AG04450 (cell line): ENCODE measurements around the gene SMPX. TPM values are rescaled to one million over a fixed set of nuclear protein-coding genes. Genes with fewer than 3 reads are reported as not detected.

Experiments
- CTCF ChIA-PET: fragments of 300-600, 350-600 bp; formaldehyde crosslinking; extraction: SDS; loops from one replicate; lab custom pipeline; 2022; ENCODE audit warnings: antibody characterized with exemption, inconsistent platforms; lab: Charles Lee
- POLR2A ChIA-PET: fragments of 350-600 bp; formaldehyde crosslinking; extraction: SDS; loops from one replicate; lab custom pipeline; 2021; ENCODE audit warnings: antibody characterized with exemption, inconsistent platforms; lab: Yijun Ruan, JAX
- DNase-seq: peaks from one replicate; pipeline ENCODE4 v3.0.0-alpha.2; 2011; ENCODE audit warnings: low read depth, low spot score
- H3K27ac ChIP-seq: one replicate; pipeline ENCODE4 v1.5.1; 2012; ENCODE audit warnings: low read depth, low read length, control low read depth
- H3K27me3 ChIP-seq: one replicate; pipeline ENCODE4 v1.6.0; 2012; ENCODE audit warnings: low read length; ENCODE audit not compliant: control insufficient read depth, insufficient read depth
- H3K4me3 ChIP-seq: 2 replicates; pipeline ENCODE4 v1.5.1; 2011; ENCODE audit warnings: mild to moderate bottlenecking, low read depth, low read length, control low read depth
- H3K9me3 ChIP-seq: 2 replicates; pipeline ENCODE4 v1.5.1; 2012; ENCODE audit warnings: low read length; ENCODE audit not compliant: control insufficient read depth, insufficient read depth
- CTCF ChIP-seq: IDR thresholded peaks from 2 replicates; pipeline ENCODE4 v1.5.1; 2011; ENCODE audit warnings: low read depth, low read length, control low read depth, inconsistent platforms
- polyA plus RNA-seq: library from polyadenylated mRNA; depleted of rRNA; stranded (reverse); fragments of >200 nt; gene quantifications from 2 replicates; pipeline ENCODE4 v1.2.3, GENCODE V29; 2011

Gene SMPX
- polyA plus RNA-seq, 1 experiment: not detected

GRCh38 chrX:21799767-21800166 lies 41.9 kb upstream of the SMPX start:
- no peak overlapping the region for H3K27ac ChIP-seq
- no peaks in the 10 kb centered on the region for H3K27me3 ChIP-seq
- CTCF ChIA-PET: no interaction called here
- DNase-seq: no peak
- no peaks in the 10 kb centered on the region for H3K9me3 ChIP-seq
- no peak for TF ChIP-seq CTCF
- H3K4me3 ChIP-seq: no peak overlapping the region
- POLR2A ChIA-PET: no interaction called here

GRCh38 chrX:21798677-21799219 lies 40.8 kb upstream of the SMPX start:
- CTCF ChIA-PET: no interaction called here
- no peak for TF ChIP-seq CTCF
- POLR2A ChIA-PET: no interaction called here
- Histone ChIP-seq H3K4me3 (no peak overlapping the region), H3K9me3 (no peaks in the 10 kb centered on the region), H3K27ac (no peak overlapping the region), H3K27me3 (no peaks in the 10 kb centered on the region)
- peak; percentile 1 for DNase-seq

- DNase-seq: no peak
- no peak for TF ChIP-seq CTCF
- Histone ChIP-seq H3K9me3 (no peaks in the 10 kb centered on the region), H3K27ac (no peak overlapping the region), H3K4me3 (no peak overlapping the region), H3K27me3 (no peaks in the 10 kb centered on the region)
- POLR2A ChIA-PET: no interaction called here
- CTCF ChIA-PET: no interaction called here
These were observed 24.1 kb upstream of the SMPX start for GRCh38 chrX:21781976-21782375.

GRCh38 chrX:21781525-21781924 lies 23.6 kb upstream of the SMPX start:
- Histone ChIP-seq H3K27me3 (no peaks in the 10 kb centered on the region), H3K4me3 (no peak overlapping the region), H3K27ac (no peak overlapping the region), H3K9me3 (no peaks in the 10 kb centered on the region)
- TF ChIP-seq CTCF: no peak
- ChIA-PET POLR2A (no interaction called here), CTCF (no interaction called here)
- no peak for DNase-seq

GRCh38 chrX:21779095-21779494 lies 21.2 kb upstream of the SMPX start:
- TF ChIP-seq CTCF: no peak
- CTCF ChIA-PET: no interaction called here
- no peak overlapping the region for H3K27ac ChIP-seq
- POLR2A ChIA-PET: no interaction called here
- no peak overlapping the region for H3K4me3 ChIP-seq
- no peaks in the 10 kb centered on the region for H3K27me3 ChIP-seq
- no peak for DNase-seq
- H3K9me3 ChIP-seq: no peaks in the 10 kb centered on the region
